Upper lobe of left lung (tissue), 6 donors: Measurements from ENCODE around the gene C3orf70. TPM values are rescaled to one million over a fixed set of nuclear protein-coding genes. Genes with fewer than 3 reads are reported as not detected.

Experiments
- ATAC-seq, 2 donors: fragments of 200-7000 bp; cut with Tn5 transposase; one replicate each; pipeline ENCODE4 v1.9.1; 2022; ENCODE audit warnings: mild to moderate bottlenecking in 2 of 2, moderate library complexity in 2 of 2; ENCODE audit not compliant: low FRiP score in 2 of 2
- DNase-seq, 2 donors: peaks; one replicate each; pipeline ENCODE4 v3.0.0-alpha.2; 2019 to 2020
- H3K27ac ChIP-seq, 4 donors: fragments of 200-600 bp; sonication (generic); one replicate each; pipeline ENCODE4 v1.5.1; 2016 to 2019
- H3K27me3 ChIP-seq, 4 donors: fragments of 200-600 bp; sonication (generic); one replicate each; pipeline ENCODE4 v1.5.1; 2017 to 2019
- H3K36me3 ChIP-seq, 4 donors: fragments of 200-600 bp; sonication (generic); one replicate each; pipeline ENCODE4 v1.5.1; 2016 to 2019
- H3K4me1 ChIP-seq, 4 donors: fragments of 200-600 bp; sonication (generic); one replicate each; pipeline ENCODE4 v1.5.1; 2018 to 2019
- H3K4me3 ChIP-seq, 4 donors: fragments of 200-600 bp; sonication (generic); one replicate each; pipeline ENCODE4 v1.5.1; 2017 to 2019; ENCODE audit warnings: mild to moderate bottlenecking in 2 of 4, moderate library complexity in 1 of 4
- H3K9me3 ChIP-seq, 4 donors: fragments of 200-600 bp; sonication (generic); one replicate each; pipeline ENCODE4 v1.5.1; 2018 to 2019
- EP300 ChIP-seq, 4 donors: sonication (generic); formaldehyde crosslinking; IDR thresholded peaks; one replicate each; pipeline ENCODE4 v1.5.1; 2017; ENCODE audit warnings: antibody characterized with exemption in 4 of 4, control low read depth in 2 of 4
- POLR2A ChIP-seq, 4 donors: fragments of 450-650 bp; IDR thresholded peaks; one replicate each; pipeline ENCODE4 v1.5.1; 2016 to 2017; ENCODE audit warnings: antibody characterized with exemption in 4 of 4, mild to moderate bottlenecking in 2 of 4
- POLR2AphosphoS5 ChIP-seq, 2 donors: sonication (generic); formaldehyde crosslinking; IDR thresholded peaks; one replicate each; pipeline ENCODE4 v1.5.1; 2017; ENCODE audit warnings: antibody characterized with exemption in 2 of 2
- WGBS, 2 donors: methylation state at CpG; one replicate each; pipeline ENCODE4 v1.1.5; 2017 to 2018; 5-methylcytosine and 5-hydroxymethylcytosine counted together
- total RNA-seq, 6 donors: library from RNA; depleted of rRNA in 4 of 6; stranded (reverse); fragments of >200 nt in 4 of 6; gene quantifications; one replicate each; pipeline versions ENCODE4 v1.1.0 to v1.2.1, GENCODE V29; 2016 to 2021
- TF ChIP-seq, protein P1 (sequence below), 6 experiments: fragments of 450-650 bp in 4 of 6; fragments of 200-600 bp in 2 of 6; sonication (generic) in 2 of 6; IDR thresholded peaks; one replicate each; pipeline ENCODE4 v1.5.1; 2016 to 2019; ENCODE audit warnings: antibody characterized with exemption in 6 of 6
- donor health status: DM: no; HTN: no; CAD: no; lungs with moderate emphysema.
- donor health status: DM: no; HTN: yes; CAD: no; lungs with severe emphysema.

C3orf70 gene, protein sequence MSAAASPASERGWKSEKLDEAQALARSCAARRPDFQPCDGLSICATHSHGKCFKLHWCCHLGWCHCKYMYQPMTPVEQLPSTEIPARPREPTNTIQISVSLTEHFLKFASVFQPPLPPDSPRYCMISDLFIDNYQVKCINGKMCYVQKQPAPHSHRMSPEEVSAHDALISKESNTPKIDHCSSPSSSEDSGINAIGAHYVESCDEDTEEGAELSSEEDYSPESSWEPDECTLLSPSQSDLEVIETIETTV
- total RNA-seq = 1 to 10 TPM in 5 of 6 donors, under 1 TPM in 1; 0.67 to 3.9 (median 1.6) TPM

DNA sequence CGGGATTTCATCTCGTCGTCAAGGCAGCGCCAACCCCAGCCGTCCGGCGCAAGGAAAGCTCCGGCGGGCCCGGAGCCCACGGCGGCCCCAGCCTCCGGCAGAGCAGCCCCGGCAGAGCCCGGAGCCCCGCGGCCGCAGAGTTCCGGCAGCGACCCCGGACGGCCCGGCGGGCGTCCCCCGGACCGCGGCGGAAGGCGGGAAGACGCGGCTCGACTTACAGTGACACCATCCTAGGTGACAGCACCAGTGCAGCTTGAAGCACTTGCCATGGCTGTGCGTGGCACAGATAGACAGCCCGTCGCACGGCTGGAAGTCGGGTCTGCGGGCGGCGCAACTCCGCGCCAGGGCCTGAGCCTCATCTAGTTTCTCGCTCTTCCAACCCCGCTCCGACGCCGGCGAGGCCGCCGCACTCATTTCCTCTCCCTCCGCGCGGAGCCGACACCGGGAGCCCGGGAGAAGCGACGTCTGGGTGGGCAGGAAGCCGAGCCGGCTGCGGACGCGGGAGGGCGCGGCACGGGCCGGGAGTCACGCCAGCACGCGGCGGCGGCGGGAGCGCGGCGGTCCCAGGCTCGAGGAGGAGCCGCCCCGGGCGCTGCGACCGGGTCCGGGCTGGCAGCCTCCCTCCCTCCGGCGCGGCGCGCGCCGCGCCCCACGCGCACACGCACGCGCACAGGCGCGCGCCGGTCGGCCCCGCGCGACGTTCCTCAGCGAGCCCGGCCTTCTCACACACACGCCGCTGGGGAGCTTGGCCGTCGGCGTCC is at the start of gene C3orf70:
TSS of gene C3orf70 (minus strand) at position 651 of the 761 bp plus-strand sequence. CDS start at position 414, 237 bp downstream.
- peak; percentile 32 to 92 for DNase-seq
- H3K9me3 ChIP-seq = no peaks in the 10 kb centered on the region
- H3K4me3 ChIP-seq = peak within 1 kb of the TSS; percentile 60 to 73 (median 68)
- peaks cover 12 to 24% (median 18%) of the 10 kb centered on the region in 4 donors for H3K4me1 ChIP-seq
- H3K36me3 ChIP-seq = no peaks in the 10 kb centered on the region
- TF ChIP-seq, protein P1, sequence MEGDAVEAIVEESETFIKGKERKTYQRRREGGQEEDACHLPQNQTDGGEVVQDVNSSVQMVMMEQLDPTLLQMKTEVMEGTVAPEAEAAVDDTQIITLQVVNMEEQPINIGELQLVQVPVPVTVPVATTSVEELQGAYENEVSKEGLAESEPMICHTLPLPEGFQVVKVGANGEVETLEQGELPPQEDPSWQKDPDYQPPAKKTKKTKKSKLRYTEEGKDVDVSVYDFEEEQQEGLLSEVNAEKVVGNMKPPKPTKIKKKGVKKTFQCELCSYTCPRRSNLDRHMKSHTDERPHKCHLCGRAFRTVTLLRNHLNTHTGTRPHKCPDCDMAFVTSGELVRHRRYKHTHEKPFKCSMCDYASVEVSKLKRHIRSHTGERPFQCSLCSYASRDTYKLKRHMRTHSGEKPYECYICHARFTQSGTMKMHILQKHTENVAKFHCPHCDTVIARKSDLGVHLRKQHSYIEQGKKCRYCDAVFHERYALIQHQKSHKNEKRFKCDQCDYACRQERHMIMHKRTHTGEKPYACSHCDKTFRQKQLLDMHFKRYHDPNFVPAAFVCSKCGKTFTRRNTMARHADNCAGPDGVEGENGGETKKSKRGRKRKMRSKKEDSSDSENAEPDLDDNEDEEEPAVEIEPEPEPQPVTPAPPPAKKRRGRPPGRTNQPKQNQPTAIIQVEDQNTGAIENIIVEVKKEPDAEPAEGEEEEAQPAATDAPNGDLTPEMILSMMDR (IDR thresholded peaks at IDR 0.05) = no peak
- no peak for TF ChIP-seq POLR2A (IDR thresholded peaks at IDR 0.05)
- no peak for TF ChIP-seq POLR2AphosphoS5 (IDR thresholded peaks at IDR 0.05)
- TF ChIP-seq EP300 (IDR thresholded peaks at IDR 0.05) = no peak
- ATAC-seq = peak in 1 of 2 donors; percentile 91
- H3K27ac ChIP-seq = peak within 1 kb of the TSS; percentile 65 to 85 (median 80)
- H3K27me3 ChIP-seq = peaks cover 0 to 15% (median 5%) of the 10 kb centered on the region in 4 donors
- WGBS, 2 donors = 1% methylated on average over 18 to 51 of the region's 113 CpGs

DNA sequence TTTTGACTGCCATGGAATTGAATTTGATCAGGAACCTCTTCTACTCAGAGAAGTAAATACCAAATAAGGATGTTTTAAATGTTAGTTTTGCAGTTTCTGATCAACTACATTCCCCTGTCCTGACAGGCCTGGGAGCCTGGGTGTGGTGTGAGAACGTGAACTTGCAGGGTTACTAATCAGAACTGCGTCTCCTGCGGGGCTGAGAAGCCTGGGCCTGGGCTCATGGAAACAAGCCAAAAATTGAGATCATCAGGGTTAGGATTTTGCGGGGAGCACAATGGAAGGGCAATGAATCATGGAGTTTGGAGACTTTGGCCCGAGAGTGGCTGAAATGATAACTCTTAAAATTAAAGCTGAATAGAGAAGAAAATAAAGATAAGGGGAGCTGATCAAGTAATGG is 47.8 kb upstream of the C3orf70 start:
- 76 to 86% methylated on average over 5 of the region's 5 CpGs for WGBS, 2 donors
- TF ChIP-seq POLR2A (IDR thresholded peaks at IDR 0.05) (no peak), POLR2AphosphoS5 (IDR thresholded peaks at IDR 0.05) (no peak), EP300 (IDR thresholded peaks at IDR 0.05) (no peak)
- TF ChIP-seq, protein P1 (IDR thresholded peaks at IDR 0.05) = no peak
- Histone ChIP-seq H3K36me3 (peaks cover 0 to 9% (median 4%) of the 10 kb centered on the region in 4 donors), H3K9me3 (no peaks in the 10 kb centered on the region), H3K4me1 (no peaks in the 10 kb centered on the region), H3K27me3 (no peaks in the 10 kb centered on the region), H3K27ac (no peak overlapping the region), H3K4me3 (no peak overlapping the region)
- DNase-seq = no peak
- peak in 1 of 2 donors; percentile 47 for ATAC-seq

DNA sequence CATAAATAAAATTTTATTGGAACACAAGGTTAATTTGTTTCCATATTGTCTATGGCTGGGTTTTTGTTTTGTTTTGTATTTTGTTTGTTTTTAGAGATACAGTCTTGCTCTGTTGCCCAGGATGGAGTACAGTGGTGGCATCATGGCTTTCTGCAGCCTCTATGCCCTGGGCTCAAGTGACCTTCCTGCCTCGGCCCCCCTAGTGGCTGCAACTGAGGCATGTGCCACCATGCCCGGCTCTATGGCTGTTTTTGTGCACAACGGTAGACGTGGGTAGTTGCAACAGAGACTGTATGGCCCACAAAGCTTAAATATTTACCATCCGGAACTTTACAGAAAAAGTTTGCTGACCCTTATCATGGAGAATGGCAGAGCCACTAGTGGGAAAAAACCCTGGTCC is 46.8 kb upstream of the C3orf70 start:
- TF ChIP-seq, protein P1 (IDR thresholded peaks at IDR 0.05) = no peak
- TF ChIP-seq POLR2AphosphoS5 (IDR thresholded peaks at IDR 0.05) (no peak), EP300 (IDR thresholded peaks at IDR 0.05) (no peak), POLR2A (IDR thresholded peaks at IDR 0.05) (no peak)
- DNase-seq (no peak), ATAC-seq (no peak)
- Histone ChIP-seq H3K9me3 (no peaks in the 10 kb centered on the region), H3K4me3 (no peak overlapping the region), H3K4me1 (no peaks in the 10 kb centered on the region), H3K36me3 (peaks cover 0 to 9% (median 4%) of the 10 kb centered on the region in 4 donors), H3K27me3 (no peaks in the 10 kb centered on the region), H3K27ac (no peak overlapping the region)
- WGBS, 2 donors = 89 to 95% methylated on average over 5 of the region's 5 CpGs

DNA sequence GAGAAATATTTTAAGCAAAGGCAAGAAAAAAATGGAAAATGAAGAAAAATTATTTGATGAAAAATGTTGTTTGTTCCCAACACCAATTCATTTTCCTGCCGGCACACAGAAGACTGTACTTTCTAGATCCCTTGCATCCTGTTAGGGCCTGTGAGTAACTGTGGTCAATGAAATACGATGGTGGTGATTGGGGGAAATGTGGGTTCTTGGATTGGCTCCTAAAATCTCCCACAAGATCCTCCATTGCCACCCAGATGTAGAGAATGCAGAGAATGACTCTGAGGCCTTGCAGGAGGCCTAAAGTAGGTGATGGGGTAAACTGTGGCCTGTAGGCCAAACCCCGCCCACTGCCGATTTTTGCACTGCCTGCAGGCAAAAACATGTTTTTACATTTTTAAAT is 46.3 kb upstream of the C3orf70 start:
- ATAC-seq (no peak), DNase-seq (no peak)
- Histone ChIP-seq H3K4me3 (no peak overlapping the region), H3K27me3 (no peaks in the 10 kb centered on the region), H3K4me1 (no peaks in the 10 kb centered on the region), H3K27ac (no peak overlapping the region), H3K36me3 (peaks cover 0 to 9% (median 3%) of the 10 kb centered on the region in 4 donors), H3K9me3 (no peaks in the 10 kb centered on the region)
- WGBS, 2 donors = 93 to 100% methylated on average over 4 of the region's 4 CpGs
- TF ChIP-seq POLR2A (IDR thresholded peaks at IDR 0.05) (no peak), POLR2AphosphoS5 (IDR thresholded peaks at IDR 0.05) (no peak), EP300 (IDR thresholded peaks at IDR 0.05) (no peak)
- TF ChIP-seq, protein P1 (IDR thresholded peaks at IDR 0.05) = no peak
